A673 (cell line): ENCODE measurements around the gene TMCC1. TPM values are rescaled to one million over a fixed set of nuclear protein-coding genes. Genes with fewer than 3 reads are reported as not detected.

Experiments
- BruUV-seq: library from RNA; stranded (reverse); fragments of 400-500 nt; replicated peaks from 2 replicates; lab custom pipeline; 2021; lab: Mats Ljungman, UMichigan
- CTCF ChIA-PET: fragments of 300-600 bp; sonication (Branson Sonifier 250); formaldehyde crosslinking; loops from one replicate; lab custom pipeline; 2022; ENCODE audit warnings: antibody characterized with exemption; lab: Charles Lee
- POLR2A ChIA-PET: fragments of 300-600 bp; sonication (Branson Sonifier 250); formaldehyde crosslinking; loops from one replicate; lab custom pipeline; 2022; ENCODE audit warnings: antibody characterized with exemption; ENCODE audit not compliant: low non-redundant PET; lab: Charles Lee
- DNase-seq: peaks from one replicate; pipeline ENCODE4 v3.0.0-alpha.2; 2015; ENCODE audit warnings: low spot score
- H3K27ac ChIP-seq: fragments of 200-600 bp; sonication (generic); 2 replicates; pipeline ENCODE4 v1.5.1; 2016; ENCODE audit warnings: mixed run types, low read depth, mild to moderate bottlenecking, mixed read lengths, antibody characterized with exemption, low read length; ENCODE audit not compliant: poor library complexity, severe bottlenecking
- H3K27me3 ChIP-seq: fragments of 200-600 bp; sonication (generic); replicated peaks from 2 replicates; pipeline ENCODE4 v1.6.1; 2017; ENCODE audit warnings: mixed run types, low read depth, mild to moderate bottlenecking, mixed read lengths, antibody characterized with exemption, low read length; ENCODE audit not compliant: insufficient read depth, poor library complexity
- H3K36me3 ChIP-seq: fragments of 200-600 bp; sonication (generic); 2 replicates; pipeline ENCODE4 v1.6.1; 2016; ENCODE audit warnings: mixed run types, mild to moderate bottlenecking, mixed read lengths, antibody characterized with exemption, low read length; ENCODE audit not compliant: insufficient read depth, poor library complexity, severe bottlenecking
- H3K4me1 ChIP-seq: fragments of 200-600 bp; sonication (generic); 2 replicates; pipeline ENCODE4 v1.6.1; 2017; ENCODE audit warnings: mixed run types, mild to moderate bottlenecking, mixed read lengths, antibody characterized with exemption, low read length; ENCODE audit not compliant: insufficient read depth, poor library complexity, severe bottlenecking
- H3K4me3 ChIP-seq: fragments of 200-600 bp; sonication (generic); 2 replicates; pipeline ENCODE4 v1.5.1; 2016; ENCODE audit warnings: low read depth, mixed run types, mild to moderate bottlenecking, mixed read lengths, low read length; ENCODE audit not compliant: poor library complexity, severe bottlenecking
- H3K9me3 ChIP-seq: fragments of 200-600 bp; sonication (generic); 2 replicates; pipeline ENCODE4 v1.6.1; 2016; ENCODE audit warnings: mixed run types, low read depth, mild to moderate bottlenecking, mixed read lengths, antibody characterized with exemption, low read length; ENCODE audit not compliant: poor library complexity, severe bottlenecking
- CTCF ChIP-seq: fragments of 300-800, 200-600 bp; sonication (generic); conservative IDR thresholded peaks from 2 replicates; pipeline ENCODE4 v1.5.1; 2017; ENCODE audit warnings: low read depth, mild to moderate bottlenecking, antibody characterized with exemption, low read length, moderate library complexity, mixed read lengths
- EZH2 ChIP-seq: fragments of 200-600 bp; sonication (generic); IDR thresholded peaks from 2 replicates; pipeline ENCODE4 v1.6.1; 2017; ENCODE audit warnings: borderline replicate concordance, low read depth, mild to moderate bottlenecking, mixed read lengths, antibody characterized with exemption, low read length; ENCODE audit not compliant: poor library complexity, severe bottlenecking
- intact Hi-C: fragments of 100-400 bp; cut with micrococcal nuclease; formaldehyde crosslinking; loops from one replicate; pipeline ENCODE4 v1.10.0; 2022; ENCODE audit not compliant: unreplicated experiment
- total RNA-seq: library from RNA; stranded (reverse); gene quantifications from 2 replicates; pipeline ENCODE4 v1.2.3, GENCODE V29; 2021

Gene TMCC1
- total RNA-seq, 1 experiment from 2014 or later = 29.4 TPM

- intact Hi-C loops = no loop called here
- POLR2A ChIA-PET = no interaction called here
- H3K27me3 ChIP-seq = no peaks in the 10 kb centered on the region
- H3K9me3 ChIP-seq = no peaks in the 10 kb centered on the region
- BruUV-seq = no TSS peak
- no peaks in the 10 kb centered on the region for H3K36me3 ChIP-seq
- H3K27ac ChIP-seq = no peak overlapping the region
- no peak for DNase-seq
- no peak for TF ChIP-seq CTCF
- TF ChIP-seq EZH2 = no peak
- no peak overlapping the region for H3K4me3 ChIP-seq
- CTCF ChIA-PET = no interaction called here
- H3K4me1 ChIP-seq = peaks cover 20% of the 10 kb centered on the region
Measured at GRCh38 chr3:129598000-129598381, 295.5 kb downstream of the TMCC1 start.

Other genes with a start within 250 kb of the TMCC1 start
- not detected in 2 replicates for gene TRH, start 81.0 kb upstream of the TMCC1 start, total RNA-seq
- not detected in 2 replicates for gene ALG1L2, start 188.1 kb upstream of the TMCC1 start, total RNA-seq